ENCODE results near the gene MDFI.

- TF ChIP-seq CTCF (IDR thresholded peaks at IDR 0.05): no peak
- no peak for TF ChIP-seq POLR2A (IDR thresholded peaks at IDR 0.05)
Measured at GRCh38 chr6:41695825-41696224, 57.6 kb downstream of the MDFI start.

Data from uterus (tissue), 2 donors.